Activated CD4-positive, alpha-beta T cell treated with anti-CD3 and anti-CD28 coated beads, Interleukin-2, amount 10 ng/mL, durations not matched to agents 7 days and 5 days (primary cell): Measurements from ENCODE around the gene CREB1. TPM values are rescaled to one million over a fixed set of nuclear protein-coding genes. Genes with fewer than 3 reads are reported as not detected.

Experiments used
- CTCF ChIA-PET: fragments of 350-600 bp; sonication (Branson Sonifier 250); formaldehyde crosslinking; loops from one replicate; lab custom pipeline; 2021; ENCODE audit warnings: antibody characterized with exemption; lab: Charles Lee
- POLR2A ChIA-PET: fragments of 350-600 bp; sonication (Branson Sonifier 250); formaldehyde crosslinking; loops from one replicate; lab custom pipeline; 2021; ENCODE audit warnings: antibody characterized with exemption; lab: Charles Lee
- DNase-seq: peaks from one replicate; pipeline ENCODE4 v3.0.0-alpha.2; 2020
- H3K27ac Mint-ChIP-seq: one replicate; pipeline ENCODE4 v1.8.0; 2021; ENCODE audit warnings: mild to moderate bottlenecking, moderate library complexity, mixed read lengths
- H3K27me3 Mint-ChIP-seq: one replicate; pipeline ENCODE4 v1.8.0; 2021; ENCODE audit warnings: mixed read lengths
- H3K36me3 Mint-ChIP-seq: one replicate; pipeline ENCODE4 v1.8.0; 2021; ENCODE audit warnings: low read depth, mixed read lengths
- H3K4me1 Mint-ChIP-seq: one replicate; pipeline ENCODE4 v1.8.0; 2021; ENCODE audit warnings: mixed read lengths
- H3K4me3 Mint-ChIP-seq: one replicate; pipeline ENCODE4 v1.8.0; 2021; ENCODE audit warnings: mild to moderate bottlenecking, moderate library complexity, mixed read lengths
- H3K9me3 Mint-ChIP-seq: one replicate; pipeline ENCODE4 v1.8.0; 2021; ENCODE audit warnings: mixed read lengths
- total RNA-seq, 2 experiments: library from RNA; stranded (reverse); gene quantifications; one replicate each; pipeline ENCODE4 v1.2.3, GENCODE V29; 2021

The CREB1 gene
- total RNA-seq, 2 experiments from 2014 or later, result 92.5 to 118 TPM

- ChIA-PET CTCF (interaction anchor here (0.6 kb wide), 2 partner anchors 14 to 150 kb away, joined by 5 to 8 read pairs; no protein-coding TSS in a partner anchor), POLR2A (no interaction called here)
- Mint-ChIP-seq H3K4me1 (no peaks in the 10 kb centered on the region), H3K9me3 (no peaks in the 10 kb centered on the region), H3K36me3 (peaks cover 52% of the 10 kb centered on the region), H3K4me3 (no peak overlapping the region), H3K27ac (no peak overlapping the region), H3K27me3 (no peaks in the 10 kb centered on the region)
- DNase-seq, result no peak
Observed at GRCh38 chr2:207565736-207566500, 36.2 kb downstream of the CREB1 start.

- no peaks in the 10 kb centered on the region for H3K9me3 Mint-ChIP-seq
- CTCF ChIA-PET, result no interaction called here
- no peak for DNase-seq
- POLR2A ChIA-PET, result interaction anchor here (0.6 kb wide), 1 partner anchor 458 kb away, joined by 3 read pairs; the partner anchor contains the start of gene PLEKHM3
- H3K36me3 Mint-ChIP-seq, result peaks cover 46% of the 10 kb centered on the region
- no peaks in the 10 kb centered on the region for H3K27me3 Mint-ChIP-seq
- H3K27ac Mint-ChIP-seq, result no peak overlapping the region
- no peaks in the 10 kb centered on the region for H3K4me1 Mint-ChIP-seq
- no peak overlapping the region for H3K4me3 Mint-ChIP-seq
Observed at GRCh38 chr2:207567671-207568070, 37.9 kb downstream of the CREB1 start.

GRCh38 chr2:207571370-207571769 is 41.6 kb downstream of the CREB1 start:
- DNase-seq, result no peak
- ChIA-PET CTCF (interaction anchor here (1.1 kb wide), 1 partner anchor 11 kb away, joined by 3 read pairs; no protein-coding TSS in a partner anchor), POLR2A (no interaction called here)
- peaks cover 57% of the 10 kb centered on the region for H3K36me3 Mint-ChIP-seq
- H3K27ac Mint-ChIP-seq, result peak overlapping the region; percentile 19
- H3K27me3 Mint-ChIP-seq, result no peaks in the 10 kb centered on the region
- no peaks in the 10 kb centered on the region for H3K9me3 Mint-ChIP-seq
- H3K4me3 Mint-ChIP-seq, result no peak overlapping the region
- no peaks in the 10 kb centered on the region for H3K4me1 Mint-ChIP-seq

- no peak for DNase-seq
- Mint-ChIP-seq H3K36me3 (peaks cover 80% of the 10 kb centered on the region), H3K9me3 (peaks cover 16% of the 10 kb centered on the region), H3K4me1 (no peaks in the 10 kb centered on the region), H3K4me3 (no peak overlapping the region), H3K27ac (no peak overlapping the region), H3K27me3 (no peaks in the 10 kb centered on the region)
- CTCF ChIA-PET, result interaction anchor here (1.2 kb wide), 1 partner anchor 35 kb away, joined by 3 read pairs; no protein-coding TSS in a partner anchor
- POLR2A ChIA-PET, result interaction anchor here (0.8 kb wide), 1 partner anchor 52 kb away, joined by 3 read pairs; no protein-coding TSS in a partner anchor
Observed at GRCh38 chr2:207584952-207585351, 55.2 kb downstream of the CREB1 start.

- POLR2A ChIA-PET, result no interaction called here
- Mint-ChIP-seq H3K9me3 (peaks cover 22% of the 10 kb centered on the region), H3K36me3 (peaks cover 92% of the 10 kb centered on the region), H3K4me3 (no peak overlapping the region), H3K27me3 (no peaks in the 10 kb centered on the region), H3K4me1 (no peaks in the 10 kb centered on the region), H3K27ac (no peak overlapping the region)
- CTCF ChIA-PET, result no interaction called here
- DNase-seq, result no peak
Observed at GRCh38 chr2:207587305-207587704, 57.5 kb downstream of the CREB1 start.

GRCh38 chr2:207589143-207589542 is 59.4 kb downstream of the CREB1 start:
- DNase-seq, result no peak
- Mint-ChIP-seq H3K36me3 (peaks cover 86% of the 10 kb centered on the region), H3K4me3 (no peak overlapping the region), H3K4me1 (peaks cover 4% of the 10 kb centered on the region), H3K27ac (no peak overlapping the region), H3K9me3 (peaks cover 27% of the 10 kb centered on the region), H3K27me3 (no peaks in the 10 kb centered on the region)
- CTCF ChIA-PET, result no interaction called here
- POLR2A ChIA-PET, result no interaction called here

- ChIA-PET POLR2A (no interaction called here), CTCF (interaction anchor here (0.6 to 2.4 kb wide), 3 partner anchors 32 to 203 kb away, joined by 3 to 8 read pairs (median 3); partner anchors contain the start of gene METTL21A)
- Mint-ChIP-seq H3K36me3 (peaks cover 67% of the 10 kb centered on the region), H3K27me3 (no peaks in the 10 kb centered on the region), H3K4me3 (no peak overlapping the region), H3K4me1 (peaks cover 16% of the 10 kb centered on the region), H3K27ac (no peak overlapping the region), H3K9me3 (peaks cover 17% of the 10 kb centered on the region)
- DNase-seq, result no peak
Observed at GRCh38 chr2:207593277-207593676, 63.5 kb downstream of the CREB1 start.

- Mint-ChIP-seq H3K27ac (no peak overlapping the region), H3K9me3 (peaks cover 16% of the 10 kb centered on the region), H3K4me3 (no peak overlapping the region), H3K36me3 (peaks cover 61% of the 10 kb centered on the region), H3K4me1 (peaks cover 16% of the 10 kb centered on the region), H3K27me3 (no peaks in the 10 kb centered on the region)
- CTCF ChIA-PET, result interaction anchor here (1.7 to 2.4 kb wide), 2 partner anchors 31 to 39 kb away, joined by 3 to 8 read pairs; partner anchors contain the start of gene METTL21A
- no peak for DNase-seq
- POLR2A ChIA-PET, result no interaction called here
Observed at GRCh38 chr2:207594264-207594663, 64.5 kb downstream of the CREB1 start.

- Mint-ChIP-seq H3K9me3 (peaks cover 11% of the 10 kb centered on the region), H3K36me3 (peaks cover 60% of the 10 kb centered on the region), H3K4me3 (no peak overlapping the region), H3K27me3 (no peaks in the 10 kb centered on the region), H3K4me1 (peaks cover 18% of the 10 kb centered on the region), H3K27ac (no peak overlapping the region)
- CTCF ChIA-PET, result interaction anchor here (2.4 kb wide), 1 partner anchor 31 kb away, joined by 8 read pairs; the partner anchor contains the start of gene METTL21A
- no peak for DNase-seq
- POLR2A ChIA-PET, result no interaction called here
Observed at GRCh38 chr2:207594731-207595130, 65.0 kb downstream of the CREB1 start.

- Mint-ChIP-seq H3K27me3 (no peaks in the 10 kb centered on the region), H3K36me3 (peaks cover 37% of the 10 kb centered on the region), H3K4me3 (no peak overlapping the region), H3K27ac (no peak overlapping the region), H3K4me1 (peaks cover 26% of the 10 kb centered on the region), H3K9me3 (no peaks in the 10 kb centered on the region)
- POLR2A ChIA-PET, result no interaction called here
- no peak for DNase-seq
- CTCF ChIA-PET, result no interaction called here
Observed at GRCh38 chr2:207599636-207600035, 69.9 kb downstream of the CREB1 start.

GRCh38 chr2:207600231-207600630 is 70.5 kb downstream of the CREB1 start:
- Mint-ChIP-seq H3K4me1 (peaks cover 27% of the 10 kb centered on the region), H3K36me3 (peaks cover 37% of the 10 kb centered on the region), H3K4me3 (no peak overlapping the region), H3K27me3 (no peaks in the 10 kb centered on the region), H3K27ac (no peak overlapping the region), H3K9me3 (no peaks in the 10 kb centered on the region)
- no peak for DNase-seq
- CTCF ChIA-PET, result no interaction called here
- POLR2A ChIA-PET, result no interaction called here

GRCh38 chr2:207601774-207602173 is 72.0 kb downstream of the CREB1 start:
- H3K27me3 Mint-ChIP-seq, result no peaks in the 10 kb centered on the region
- peaks cover 33% of the 10 kb centered on the region for H3K36me3 Mint-ChIP-seq
- ChIA-PET POLR2A (no interaction called here), CTCF (interaction anchor here (1.0 kb wide), 1 partner anchor 21 kb away, joined by 5 read pairs; no protein-coding TSS in a partner anchor)
- no peak for DNase-seq
- H3K4me3 Mint-ChIP-seq, result no peak overlapping the region
- H3K27ac Mint-ChIP-seq, result no peak overlapping the region
- H3K4me1 Mint-ChIP-seq, result peaks cover 23% of the 10 kb centered on the region
- H3K9me3 Mint-ChIP-seq, result no peaks in the 10 kb centered on the region

- ChIA-PET POLR2A (no interaction called here), CTCF (no interaction called here)
- Mint-ChIP-seq H3K4me3 (no peak overlapping the region), H3K9me3 (no peaks in the 10 kb centered on the region), H3K27me3 (no peaks in the 10 kb centered on the region), H3K36me3 (peaks cover 32% of the 10 kb centered on the region), H3K27ac (no peak overlapping the region), H3K4me1 (peaks cover 24% of the 10 kb centered on the region)
- no peak for DNase-seq
Observed at GRCh38 chr2:207603486-207603885, 73.7 kb downstream of the CREB1 start.
